Muscle of back (tissue), 13 donors: ENCODE data around the gene PGAM4. TPM values are rescaled to one million over a fixed set of nuclear protein-coding genes. Genes with fewer than 3 reads are reported as not detected.
"Not testable (repeated sequence)": the region's sequence is repeated elsewhere in the genome, so short reads cannot be mapped to it uniquely, and the experiment has no call there.

ENCODE experiments used
- DNase-seq, 3 donors: peaks; one replicate each; pipeline versions ENCODE4 v3.0.0 to v3.0.0-alpha.2; 2013
- long read RNA-seq, 9 donors: transcript quantifications; one replicate each; lab custom pipeline, GENCODE V29; 2026
- polyA plus RNA-seq, 10 donors: library from polyadenylated mRNA; unstranded; fragments of 120-200 nt; gene quantifications; one replicate each; pipeline ENCODE4 v1.2.1, GENCODE V29; 2013; ENCODE audit not compliant: insufficient read length in 10 of 10

Gene PGAM4
- under 1 TPM in 1 of 10 donors, not detected in 9; 0.41 TPM for polyA plus RNA-seq
- long read RNA-seq, donor 1: 0 reads
- long read RNA-seq, donor 2: 0 reads
- long read RNA-seq, donor 3: 0 reads
- long read RNA-seq, donor 4: 0 reads
- long read RNA-seq, donor 5: 0 reads
- long read RNA-seq, donor 6: 0 reads
- long read RNA-seq, donor 7: 0 reads
- long read RNA-seq, donor 8: 0 reads
- long read RNA-seq, donor 9: 0 reads

GRCh38 chrX:77969538-77969937 is at the start of gene PGAM4:
PGAM4 (minus strand) TSS chrX:77969638; CDS start chrX:77969638, 0 bp downstream.
- no peak for DNase-seq

- DNase-seq: no peak
Measured at GRCh38 chrX:78011846-78012245, 42.4 kb upstream of the PGAM4 start.

GRCh38 chrX:77979870-77980269 is 10.4 kb upstream of the PGAM4 start:
- no peak for DNase-seq

GRCh38 chrX:77977518-77977917 is 8.1 kb upstream of the PGAM4 start:
- DNase-seq: no peak

- no peak for DNase-seq
Measured at GRCh38 chrX:77977095-77977494, 7.7 kb upstream of the PGAM4 start.

- DNase-seq: no peak
Measured at GRCh38 chrX:77975755-77976154, 6.3 kb upstream of the PGAM4 start.

- no peak for DNase-seq
Measured at GRCh38 chrX:77967631-77968030, 1.8 kb downstream of the PGAM4 start.

- no peak for DNase-seq
Measured at GRCh38 chrX:77966361-77966760, 3.1 kb downstream of the PGAM4 start.

GRCh38 chrX:77962068-77962902 is 7.2 kb downstream of the PGAM4 start:
- DNase-seq: no peak

- DNase-seq: no peak
Measured at GRCh38 chrX:77961063-77961462, 8.4 kb downstream of the PGAM4 start.

- DNase-seq: no peak
Measured at GRCh38 chrX:77960567-77960966, 8.9 kb downstream of the PGAM4 start.

- DNase-seq: no peak
Measured at GRCh38 chrX:77953708-77954107, 15.7 kb downstream of the PGAM4 start.

GRCh38 chrX:77953302-77953701 is 16.1 kb downstream of the PGAM4 start:
- DNase-seq: no peak

GRCh38 chrX:77952173-77952572 is 17.3 kb downstream of the PGAM4 start:
- no peak for DNase-seq

- no peak for DNase-seq
Measured at GRCh38 chrX:77949840-77950239, 19.6 kb downstream of the PGAM4 start.

- no peak for DNase-seq
Measured at GRCh38 chrX:77946571-77946970, 22.9 kb downstream of the PGAM4 start.

GRCh38 chrX:77945910-77946545 is 23.4 kb downstream of the PGAM4 start:
- no peak for DNase-seq

- DNase-seq: not testable (repeated sequence)
Measured at GRCh38 chrX:77945031-77945430, 24.4 kb downstream of the PGAM4 start.

GRCh38 chrX:77938083-77938680 is 31.3 kb downstream of the PGAM4 start:
- DNase-seq: no peak

- DNase-seq: no peak
Measured at GRCh38 chrX:77937291-77937690, 32.1 kb downstream of the PGAM4 start.

- DNase-seq: no peak
Measured at GRCh38 chrX:77936299-77936698, 33.1 kb downstream of the PGAM4 start.

- DNase-seq: no peak
Measured at GRCh38 chrX:77935886-77936285, 33.6 kb downstream of the PGAM4 start.

- no peak for DNase-seq
Measured at GRCh38 chrX:77930581-77930980, 38.9 kb downstream of the PGAM4 start.
